Neuron (in vitro differentiated cells): ENCODE measurements around the gene PIGB.
"Not testable (repeated sequence)": the region's sequence is repeated elsewhere in the genome, so short reads cannot be mapped to it uniquely, and the experiment has no call there.

Experiments
- H2AFZ ChIP-seq: one replicate; pipeline ENCODE4 v1.6.1; 2013; ENCODE audit warnings: low read depth, mild to moderate bottlenecking, inconsistent platforms, low read length, moderate library complexity
- H3K27me3 ChIP-seq: one replicate; pipeline ENCODE4 v1.6.1; 2013; ENCODE audit warnings: low read length; ENCODE audit not compliant: insufficient read depth
- H3K36me3 ChIP-seq: one replicate; pipeline ENCODE4 v1.6.1; 2013; ENCODE audit warnings: low read length; ENCODE audit not compliant: insufficient read depth
- H3K4me1 ChIP-seq: one replicate; pipeline ENCODE4 v1.6.1; 2013; ENCODE audit warnings: low read length; ENCODE audit not compliant: insufficient read depth
- H3K4me3 ChIP-seq: 2 replicates; pipeline ENCODE4 v1.5.1; 2013; ENCODE audit warnings: mild to moderate bottlenecking, low read length, moderate library complexity
- H3K9me3 ChIP-seq: one replicate; pipeline ENCODE4 v1.6.1; 2013; ENCODE audit warnings: low read length

The PIGB gene

DNA sequence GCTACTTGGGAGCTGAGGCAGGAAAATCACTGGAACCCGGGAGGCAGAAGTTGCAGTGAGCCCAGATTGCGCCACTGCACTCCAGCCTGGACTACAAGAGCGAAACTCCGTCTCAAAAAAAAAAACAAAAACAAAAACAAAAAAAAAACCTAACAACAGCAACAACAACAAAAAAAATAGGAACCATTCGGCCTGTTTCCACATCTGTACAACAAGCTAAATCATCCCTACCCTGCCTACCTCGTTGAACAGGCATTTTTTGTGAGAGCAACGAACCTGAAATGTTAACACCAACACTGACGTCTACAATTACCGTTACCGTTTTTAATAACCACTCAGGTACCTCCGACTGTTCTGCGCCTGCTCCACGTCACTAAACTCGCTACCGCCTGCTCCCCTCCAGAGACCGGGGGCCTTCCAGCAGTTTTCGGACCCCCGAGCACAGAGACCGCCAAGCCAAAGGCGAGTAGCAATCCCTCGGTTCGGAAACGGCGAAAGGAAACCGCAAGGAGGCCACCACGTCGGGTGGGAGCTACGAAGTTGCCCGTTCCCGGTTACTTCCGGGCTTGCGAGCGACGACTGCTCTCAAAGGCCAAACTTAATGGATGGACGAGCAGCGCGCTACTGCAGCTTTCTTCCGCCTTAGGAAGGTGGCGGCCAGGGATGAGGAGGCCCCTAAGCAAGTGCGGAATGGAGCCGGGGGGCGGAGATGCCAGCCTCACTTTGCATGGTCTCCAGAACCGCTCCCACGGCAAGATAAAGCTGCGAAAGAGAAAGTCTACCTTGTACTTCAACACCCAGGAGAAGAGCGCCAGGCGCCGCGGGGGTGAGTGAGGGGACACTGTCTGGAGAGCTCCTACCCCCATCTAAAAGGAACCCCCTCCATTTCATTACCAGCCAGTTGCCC, at the start of gene PIGB, which contains the start of gene PIGBOS1:
PIGB (plus strand) TSS at position 635 of the 907 bp plus-strand sequence; CDS start at position 664, 29 bp downstream.
PIGBOS1 (minus strand) TSS at position 536 of the 907 bp plus-strand sequence. CDS start 1,331 bp downstream, outside the sequence.
- Histone ChIP-seq H3K9me3 (no peaks in the 10 kb centered on the region), H3K4me1 (peaks cover 2% of the 10 kb centered on the region), H3K36me3 (no peaks in the 10 kb centered on the region), H3K4me3 (peak within 1 kb of the TSS; percentile 62), H3K27me3 (no peaks in the 10 kb centered on the region), H2AFZ (peak within 1 kb of the TSS; percentile 29)

DNA sequence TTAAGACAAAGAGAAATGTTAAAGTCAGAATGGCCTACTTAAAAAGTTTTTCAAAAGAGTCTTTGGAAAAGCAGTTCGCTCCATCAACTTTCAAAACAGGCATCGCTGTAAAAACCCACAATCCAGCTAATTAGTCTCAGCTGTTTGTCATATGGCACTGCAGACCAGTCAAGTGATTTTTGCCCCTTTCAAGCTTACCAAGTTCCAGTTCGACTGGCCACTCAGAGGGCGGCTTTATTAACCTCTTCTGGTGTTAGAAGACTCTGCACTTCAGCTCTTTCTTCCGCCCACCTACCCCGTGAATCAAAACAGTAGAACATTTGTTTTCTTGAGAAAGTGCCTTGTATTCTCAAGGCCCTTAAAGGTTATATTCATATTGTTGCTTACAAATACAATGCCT, 48.7 kb upstream of the PIGB start:
- Histone ChIP-seq H3K4me3 (no peak overlapping the region), H3K27me3 (no peaks in the 10 kb centered on the region), H3K36me3 (no peaks in the 10 kb centered on the region), H3K4me1 (peaks cover 12% of the 10 kb centered on the region), H3K9me3 (no peaks in the 10 kb centered on the region), H2AFZ (no peak overlapping the region)

DNA sequence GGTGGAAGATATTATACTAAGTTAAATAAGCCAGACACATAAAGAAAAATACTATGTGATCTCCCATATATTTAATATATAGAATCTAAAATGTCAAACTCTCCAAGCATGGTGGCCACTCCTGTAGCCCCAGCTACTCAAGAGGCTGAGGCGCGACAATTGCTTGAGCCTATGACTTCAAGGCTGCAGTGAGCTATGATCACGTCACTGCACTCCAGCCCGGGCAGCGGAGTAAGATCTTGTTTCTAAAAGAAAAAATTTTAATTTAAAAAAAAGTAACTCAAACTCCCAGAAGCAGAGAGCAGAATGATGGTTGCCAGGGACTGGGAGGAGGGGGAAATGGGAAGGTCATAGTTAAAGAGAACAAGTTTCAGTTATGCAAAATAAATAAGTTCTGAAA, 42.7 kb upstream of the PIGB start:
- Histone ChIP-seq H3K9me3 (no peaks in the 10 kb centered on the region), H3K4me1 (no peaks in the 10 kb centered on the region), H2AFZ (no peak overlapping the region), H3K36me3 (no peaks in the 10 kb centered on the region), H3K4me3 (no peak overlapping the region), H3K27me3 (no peaks in the 10 kb centered on the region)

DNA sequence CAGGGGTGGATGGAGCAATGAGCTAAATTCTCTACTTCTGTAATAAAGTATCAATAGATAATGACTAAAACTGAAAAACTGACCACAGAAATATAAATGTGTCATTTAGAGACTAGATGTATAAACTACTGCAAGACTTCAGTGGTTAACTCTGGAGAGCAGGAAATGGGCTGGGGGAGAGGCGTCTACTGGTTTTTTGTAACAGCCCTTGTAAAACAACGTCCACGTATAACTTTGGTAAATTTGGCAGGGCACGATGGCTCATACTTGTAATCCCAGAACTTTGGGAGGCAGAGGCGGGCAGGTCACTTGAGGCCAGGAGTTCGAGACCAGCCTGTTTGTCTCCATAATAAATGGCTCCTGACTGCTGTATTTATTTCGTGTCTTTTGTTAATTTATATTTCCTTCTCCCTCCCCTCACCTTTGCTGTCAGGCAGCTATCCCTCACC, 41.9 kb upstream of the PIGB start:
- Histone ChIP-seq H3K9me3 (no peaks in the 10 kb centered on the region), H3K4me3 (no peak overlapping the region), H2AFZ (no peak overlapping the region)

DNA sequence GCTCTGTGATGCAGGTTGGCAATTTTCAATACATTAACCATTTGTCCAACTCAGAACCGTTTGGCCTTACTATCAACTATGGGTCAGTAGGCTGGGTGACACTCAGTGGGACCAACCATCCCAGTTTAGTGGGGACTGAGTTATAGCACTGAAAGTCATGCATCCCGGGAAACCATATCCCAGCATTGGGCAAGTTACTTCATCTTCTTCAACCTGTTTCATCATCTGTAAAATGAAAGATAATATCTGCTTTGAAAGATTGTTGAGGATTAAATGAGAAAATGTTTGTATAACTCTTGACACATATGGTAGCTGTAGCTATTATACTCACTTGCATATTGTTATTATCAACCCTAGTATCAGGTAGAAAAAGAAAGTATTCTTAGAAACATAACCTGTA, 41.3 kb upstream of the PIGB start:
- H3K27me3 ChIP-seq: no peaks in the 10 kb centered on the region
- no peak overlapping the region for H3K4me3 ChIP-seq
- H3K36me3 ChIP-seq: no peaks in the 10 kb centered on the region
- no peaks in the 10 kb centered on the region for H3K9me3 ChIP-seq
- no peak overlapping the region for H2AFZ ChIP-seq
- H3K4me1 ChIP-seq: no peaks in the 10 kb centered on the region

More for the DNA sequence above, 41.9 kb upstream of the PIGB start:
- no peaks in the 10 kb centered on the region for H3K4me1 ChIP-seq
- no peaks in the 10 kb centered on the region for H3K27me3 ChIP-seq
- no peaks in the 10 kb centered on the region for H3K36me3 ChIP-seq

DNA sequence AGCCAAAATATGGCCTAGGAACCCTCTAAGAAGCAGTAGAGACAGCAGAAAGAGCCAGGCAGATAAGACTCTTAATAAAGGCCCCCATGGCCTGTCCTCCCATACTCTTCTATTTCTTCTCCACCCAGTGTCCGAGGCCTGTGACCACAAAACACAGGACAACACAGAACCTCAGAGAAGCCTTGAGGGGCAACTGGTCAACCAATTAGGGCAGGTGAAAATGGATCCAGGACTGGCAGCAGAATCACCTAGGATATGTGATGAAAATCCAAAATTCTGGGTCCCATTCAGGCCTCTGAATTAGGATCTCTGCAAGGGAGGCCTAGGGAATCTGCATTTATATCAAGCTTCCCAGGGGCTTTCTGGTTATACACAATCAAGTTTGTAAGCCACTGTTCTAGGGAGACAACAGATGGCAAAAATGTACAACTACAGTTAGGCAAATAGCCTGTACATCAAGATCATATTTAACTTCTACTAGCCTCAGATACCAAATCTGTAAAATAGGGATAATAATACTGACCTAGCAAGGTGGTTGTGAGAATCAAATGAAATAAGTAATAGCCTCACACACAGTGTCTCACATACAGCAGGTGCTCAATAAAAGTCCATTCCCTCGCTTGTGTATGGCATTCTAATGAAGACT, 39.8 kb upstream of the PIGB start:
- H3K36me3 ChIP-seq: no peaks in the 10 kb centered on the region
- no peak overlapping the region for H3K4me3 ChIP-seq
- no peak overlapping the region for H2AFZ ChIP-seq
- H3K4me1 ChIP-seq: no peaks in the 10 kb centered on the region
- no peaks in the 10 kb centered on the region for H3K9me3 ChIP-seq
- H3K27me3 ChIP-seq: no peaks in the 10 kb centered on the region

DNA sequence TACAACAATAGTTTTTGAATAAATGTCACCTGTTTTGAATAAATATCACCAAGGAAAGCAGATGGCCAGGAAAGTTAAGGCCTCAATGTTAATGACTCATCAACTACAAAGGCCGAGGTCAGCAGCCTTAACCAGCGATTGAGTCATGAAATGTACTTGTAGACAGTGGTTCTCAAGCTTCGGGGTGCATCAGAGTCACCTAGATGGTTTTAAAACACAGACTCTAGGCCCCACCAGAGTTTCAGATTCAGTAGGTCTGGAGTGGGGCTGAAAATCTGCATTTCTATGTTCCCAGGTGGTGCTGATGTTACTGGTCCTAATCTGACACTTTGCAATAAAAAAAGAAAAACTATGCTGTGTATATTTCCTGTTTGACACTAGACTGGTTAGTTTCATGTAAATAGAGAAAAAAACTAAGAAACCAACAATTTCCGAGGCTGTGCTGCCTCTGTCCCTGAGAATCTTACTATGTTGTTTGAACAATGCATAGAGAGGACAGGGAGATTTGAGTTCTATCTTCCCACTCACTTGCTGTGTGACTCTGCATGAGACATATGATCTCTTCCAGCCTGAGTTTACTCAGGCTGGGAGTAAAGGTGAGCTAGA, 39.2 kb upstream of the PIGB start:
- Histone ChIP-seq H3K9me3 (no peaks in the 10 kb centered on the region), H3K4me1 (no peaks in the 10 kb centered on the region), H3K27me3 (no peaks in the 10 kb centered on the region), H3K4me3 (no peak overlapping the region), H2AFZ (no peak overlapping the region), H3K36me3 (no peaks in the 10 kb centered on the region)

DNA sequence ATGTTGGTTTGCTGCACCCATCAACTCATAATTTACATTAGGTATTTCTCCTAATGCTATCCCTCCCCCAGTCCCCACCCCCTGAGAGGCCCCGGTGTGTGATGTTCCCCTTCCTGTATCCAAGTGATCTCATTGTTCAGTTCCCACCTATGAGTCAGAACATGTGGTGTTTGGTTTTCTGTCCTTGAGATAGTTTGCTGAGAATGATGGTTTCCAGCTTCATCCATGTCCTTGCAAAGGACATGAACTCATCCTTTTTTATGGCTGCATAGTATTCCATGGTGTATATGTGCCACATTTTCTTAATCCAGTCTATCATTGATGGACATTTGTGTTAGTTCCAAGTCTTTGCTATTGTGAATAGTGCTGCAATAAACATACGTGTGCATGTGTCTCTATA, 38.4 kb upstream of the PIGB start:
- H3K36me3 ChIP-seq, H2AFZ ChIP-seq, H3K4me1 ChIP-seq, H3K9me3 ChIP-seq, H3K27me3 ChIP-seq, H3K4me3 ChIP-seq: not testable (repeated sequence)

DNA sequence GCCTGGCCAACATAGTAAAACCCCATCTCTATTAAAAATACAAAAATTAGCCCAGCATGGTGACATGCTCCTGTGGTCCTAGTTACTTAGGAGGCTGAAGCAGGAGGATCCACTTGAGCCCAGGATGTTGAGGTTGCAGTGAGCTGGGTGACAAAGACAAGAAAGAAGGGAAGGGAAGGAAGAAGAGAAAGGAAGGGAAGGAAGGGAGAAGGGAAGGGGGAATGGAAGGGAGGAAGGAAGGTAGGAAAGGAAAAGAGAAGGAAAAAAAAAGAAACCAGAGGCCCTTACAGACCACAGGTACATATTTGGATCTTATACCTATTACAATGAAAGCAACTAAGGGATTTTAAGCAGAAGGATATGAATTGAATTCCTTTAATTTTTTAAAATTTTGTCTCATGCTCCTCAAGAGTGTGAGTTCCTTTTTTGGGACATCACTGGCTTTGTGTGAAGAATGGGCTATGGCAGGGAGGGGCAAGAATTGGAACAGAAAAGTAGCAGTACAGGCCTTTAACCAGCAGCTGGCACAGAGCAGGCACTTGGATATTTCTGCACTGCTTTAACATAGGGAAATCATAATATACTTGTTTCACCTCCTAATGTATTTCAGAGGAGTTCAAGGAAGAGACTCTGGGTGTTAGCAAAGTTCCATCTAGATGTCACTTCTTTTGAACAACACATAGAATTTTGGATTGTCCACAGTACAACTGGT, 37.3 kb upstream of the PIGB start:
- H3K9me3 ChIP-seq: no peaks in the 10 kb centered on the region
- no peaks in the 10 kb centered on the region for H3K36me3 ChIP-seq
- no peaks in the 10 kb centered on the region for H3K27me3 ChIP-seq
- no peak overlapping the region for H2AFZ ChIP-seq
- H3K4me3 ChIP-seq: no peak overlapping the region
- no peaks in the 10 kb centered on the region for H3K4me1 ChIP-seq

DNA sequence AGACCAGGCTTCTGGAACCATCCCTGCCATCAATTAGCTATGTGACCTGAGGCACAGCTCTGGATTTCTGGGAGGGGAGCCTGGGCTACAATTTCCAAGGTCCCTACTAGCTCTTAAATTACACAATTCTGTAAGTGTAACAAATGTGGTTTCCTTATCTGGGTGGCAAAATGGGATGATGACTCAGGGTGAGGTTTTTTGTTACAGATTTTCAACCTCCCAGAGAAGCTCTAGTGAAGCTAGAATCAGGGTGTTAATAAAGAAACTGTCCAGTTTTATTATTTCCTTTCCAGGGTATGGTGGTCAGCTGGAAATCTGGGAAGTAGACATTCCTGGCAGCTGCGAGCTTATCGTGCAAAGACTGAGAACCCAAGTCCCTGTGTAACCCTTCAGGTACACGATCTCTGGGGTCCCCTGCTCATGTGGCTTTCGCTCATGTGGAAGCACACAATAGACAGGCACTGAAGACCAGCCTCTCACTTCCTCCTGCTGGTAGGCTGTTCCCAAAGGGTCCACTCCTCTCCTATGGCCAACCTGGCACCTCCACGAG, 36.7 kb upstream of the PIGB start:
- Histone ChIP-seq H3K4me1 (no peaks in the 10 kb centered on the region), H3K4me3 (no peak overlapping the region), H3K36me3 (no peaks in the 10 kb centered on the region), H3K9me3 (no peaks in the 10 kb centered on the region), H3K27me3 (no peaks in the 10 kb centered on the region), H2AFZ (no peak overlapping the region)

DNA sequence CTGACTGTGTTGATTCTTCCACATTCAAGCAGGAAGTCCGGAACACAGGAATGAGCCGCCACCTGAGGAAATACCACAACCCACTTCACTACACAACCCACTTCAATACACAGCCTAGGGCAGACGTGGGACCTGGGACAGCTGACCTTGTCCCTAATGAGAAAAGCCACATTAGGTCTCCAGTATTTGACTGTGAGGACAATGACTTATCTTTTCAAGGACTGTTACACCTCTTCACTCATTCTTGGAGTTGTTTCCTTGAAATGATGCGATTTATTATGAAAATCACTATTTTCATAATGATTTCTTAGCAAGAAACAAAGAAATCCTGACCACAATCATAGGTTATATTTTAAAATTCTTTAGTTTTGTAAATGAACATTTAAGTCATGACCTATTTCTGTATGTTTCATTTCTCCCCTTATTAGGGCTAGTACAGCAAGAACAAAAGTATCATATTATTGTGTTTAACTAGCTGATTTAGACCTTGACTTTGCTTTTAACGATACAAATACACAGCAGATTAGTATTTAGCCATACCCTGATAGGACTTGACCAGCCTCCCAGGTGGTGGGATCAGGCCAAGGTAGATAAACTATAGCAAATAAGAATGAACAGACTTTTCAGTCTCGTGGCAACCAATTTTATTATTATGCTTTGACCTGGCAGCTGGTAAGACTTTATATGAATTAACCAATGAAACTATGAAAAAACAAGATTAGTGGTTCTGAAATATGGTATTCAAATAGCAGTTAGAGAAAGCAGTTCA, 35.5 kb upstream of the PIGB start:
- Histone ChIP-seq H3K4me3 (no peak overlapping the region), H3K27me3 (no peaks in the 10 kb centered on the region), H2AFZ (no peak overlapping the region), H3K36me3 (no peaks in the 10 kb centered on the region), H3K4me1 (peaks cover 2% of the 10 kb centered on the region), H3K9me3 (no peaks in the 10 kb centered on the region)

DNA sequence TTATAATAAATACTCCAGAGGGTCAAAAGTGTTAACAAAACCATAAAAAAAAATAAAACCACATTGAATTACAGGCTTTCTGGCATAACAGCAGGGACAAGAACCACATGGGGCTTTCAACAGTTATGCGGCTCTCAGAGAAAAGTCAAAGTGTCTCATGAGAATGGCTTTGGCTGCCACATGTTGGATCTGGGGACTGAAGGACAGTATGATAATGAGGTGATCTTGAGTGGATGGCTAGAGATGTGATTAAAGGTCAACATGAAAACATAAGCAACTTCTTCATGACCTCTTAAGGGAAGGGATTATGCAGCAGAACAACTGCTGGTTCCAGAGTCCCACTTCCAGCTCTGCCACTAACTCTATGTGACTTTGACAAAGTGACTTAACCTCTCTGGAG, 34.6 kb upstream of the PIGB start:
- Histone ChIP-seq H2AFZ (no peak overlapping the region), H3K36me3 (no peaks in the 10 kb centered on the region), H3K9me3 (no peaks in the 10 kb centered on the region), H3K4me1 (peaks cover 10% of the 10 kb centered on the region), H3K4me3 (no peak overlapping the region), H3K27me3 (no peaks in the 10 kb centered on the region)
